NCI-H510A treated with DMSO at 0.1 percent for 48 hours (cell line): ENCODE measurements around the gene MTR.
"Not testable (repeated sequence)": the region's sequence is repeated elsewhere in the genome, so short reads cannot be mapped to it uniquely, and the experiment has no call there.

Experiments used
- DNase-seq: peaks from one replicate; lab custom pipeline; 2025; lab: John Stamatoyannopoulos, UW

The MTR gene

DNA sequence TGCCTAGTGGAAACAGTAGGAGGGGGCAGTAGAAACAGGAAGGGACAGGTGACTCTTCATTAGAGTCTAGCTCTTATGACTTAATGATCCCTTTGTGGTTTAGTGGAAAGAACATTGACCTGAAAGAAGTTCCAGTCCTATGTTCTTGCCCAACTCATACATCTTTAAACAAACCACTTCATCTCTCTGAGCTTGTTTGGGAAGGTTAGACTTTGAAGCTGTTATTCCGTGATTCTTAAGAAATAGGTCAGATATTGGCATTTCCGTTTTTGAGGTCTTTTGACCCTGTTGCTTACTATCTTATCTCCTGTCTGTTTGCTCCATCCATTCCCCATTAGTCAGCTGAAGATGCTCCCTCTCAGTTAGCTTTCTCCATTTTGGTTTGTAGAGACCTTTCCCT, 38.5 kb downstream of the MTR start:
- no peak for DNase-seq

- no peak for DNase-seq
Observed at GRCh38 chr1:236834876-236835275, 39.8 kb downstream of the MTR start.

- DNase-seq, result no peak
Observed at GRCh38 chr1:236835491-236835890, 40.4 kb downstream of the MTR start.

- no peak for DNase-seq
Observed at GRCh38 chr1:236836157-236836556, 41.1 kb downstream of the MTR start.

- no peak for DNase-seq
Observed at GRCh38 chr1:236837115-236837514, 42.0 kb downstream of the MTR start.

DNA sequence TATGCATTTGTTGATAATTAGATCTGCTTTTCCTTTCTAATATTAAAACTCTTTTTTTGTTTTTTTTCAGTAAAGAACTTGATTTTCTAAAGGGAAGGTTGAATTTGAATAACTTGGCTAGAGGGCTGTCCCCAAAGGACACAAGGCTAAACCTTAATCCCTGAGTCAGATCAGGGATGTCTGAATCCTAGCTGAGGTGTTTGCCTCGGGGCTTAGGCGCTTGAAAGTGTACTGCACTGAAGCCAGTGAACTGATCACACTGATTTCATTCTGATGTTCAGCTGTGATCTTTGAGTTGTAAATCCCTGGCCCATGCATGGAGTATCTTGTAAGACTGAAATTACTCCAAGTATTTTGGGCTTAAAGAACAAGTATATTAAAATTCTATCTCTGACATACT, 42.8 kb downstream of the MTR start:
- no peak for DNase-seq

DNA sequence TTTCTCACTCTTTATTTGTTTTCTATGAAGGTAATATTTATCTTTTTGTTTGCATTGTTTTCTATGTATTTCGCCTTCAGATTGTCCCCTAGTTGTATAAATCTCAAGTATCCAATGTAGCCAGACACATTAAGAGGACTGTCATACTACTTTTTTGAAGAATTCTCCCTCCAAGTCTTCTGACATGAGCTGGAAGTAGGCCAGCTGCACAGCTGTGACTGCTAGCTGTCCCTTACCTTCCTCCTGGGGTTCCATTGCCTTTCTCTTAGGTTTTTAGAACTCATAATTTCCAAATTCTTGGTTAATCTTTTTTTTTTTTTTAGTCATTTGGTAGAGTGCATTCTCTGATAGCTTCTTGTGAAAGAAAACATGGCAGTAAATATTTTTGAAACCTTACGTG, 46.2 kb downstream of the MTR start:
- no peak for DNase-seq

GRCh38 chr1:236844499-236845271, 49.6 kb downstream of the MTR start:
- no peak for DNase-seq

GRCh38 chr1:236845830-236846229, 50.7 kb downstream of the MTR start:
- no peak for DNase-seq

- DNase-seq, result no peak
Observed at GRCh38 chr1:236848274-236848923, 53.3 kb downstream of the MTR start.

DNA sequence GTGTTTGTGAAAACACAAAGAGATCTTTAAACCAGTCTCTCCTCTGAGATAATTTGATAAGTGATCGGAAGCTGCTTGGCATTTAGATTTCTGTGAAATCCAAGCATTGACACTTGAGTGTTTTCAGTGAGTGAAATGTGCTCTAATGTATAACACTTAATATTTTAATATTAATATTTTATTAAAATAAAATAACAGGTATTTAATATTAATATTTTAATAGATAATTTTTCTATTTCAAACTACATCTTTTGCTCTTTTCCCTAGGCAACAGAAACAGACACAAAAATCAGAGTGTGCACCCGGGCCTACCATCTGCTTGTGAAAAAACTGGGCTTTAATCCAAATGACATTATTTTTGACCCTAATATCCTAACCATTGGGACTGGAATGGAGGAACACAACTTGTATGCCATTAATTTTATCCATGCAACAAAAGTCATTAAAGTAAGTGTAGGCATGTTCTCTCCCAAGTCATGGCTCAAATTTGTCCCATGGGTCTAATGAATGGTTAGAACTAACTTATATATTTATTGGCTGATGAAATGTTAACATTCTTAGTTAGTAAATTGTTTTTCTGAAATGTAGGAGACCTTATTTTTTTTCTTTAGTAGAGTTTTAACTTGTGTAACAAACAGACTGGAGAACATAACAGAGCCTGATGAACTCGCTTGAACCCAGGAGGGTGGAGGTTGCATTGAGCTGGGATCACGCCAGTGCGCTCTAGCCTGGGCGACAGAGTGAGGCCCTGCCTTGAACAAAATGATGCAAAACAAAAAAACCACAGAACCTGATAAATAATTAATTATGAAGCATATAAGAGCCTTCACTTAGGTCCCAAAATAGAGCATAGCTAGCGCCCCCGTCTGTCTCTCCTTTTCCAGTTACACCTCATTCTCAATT, 55.2 kb downstream of the MTR start:
- DNase-seq, result no peak

DNA sequence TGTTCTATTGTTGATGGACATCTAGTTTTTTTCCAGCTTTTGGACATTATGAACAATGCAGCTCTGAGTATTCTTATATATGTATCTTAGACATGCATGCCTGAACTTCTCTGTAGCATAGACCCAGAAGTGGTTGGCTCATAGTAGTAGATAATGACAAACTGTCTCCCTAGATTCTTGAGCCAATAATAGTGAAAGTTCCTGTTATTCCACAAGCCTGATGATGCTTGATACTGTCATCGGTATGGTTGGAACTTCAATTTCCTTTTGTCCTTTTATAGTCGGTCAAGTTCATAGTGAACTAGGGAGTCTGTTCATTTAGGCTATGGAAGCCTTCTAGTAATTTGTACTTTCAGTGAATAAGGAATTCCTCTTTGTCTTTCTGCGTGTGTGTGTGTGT, 56.8 kb downstream of the MTR start:
- DNase-seq, result no peak

GRCh38 chr1:236853921-236854604, 59.0 kb downstream of the MTR start:
- DNase-seq, result no peak

- no peak for DNase-seq
Observed at GRCh38 chr1:236854605-236854983, 59.5 kb downstream of the MTR start.

DNA sequence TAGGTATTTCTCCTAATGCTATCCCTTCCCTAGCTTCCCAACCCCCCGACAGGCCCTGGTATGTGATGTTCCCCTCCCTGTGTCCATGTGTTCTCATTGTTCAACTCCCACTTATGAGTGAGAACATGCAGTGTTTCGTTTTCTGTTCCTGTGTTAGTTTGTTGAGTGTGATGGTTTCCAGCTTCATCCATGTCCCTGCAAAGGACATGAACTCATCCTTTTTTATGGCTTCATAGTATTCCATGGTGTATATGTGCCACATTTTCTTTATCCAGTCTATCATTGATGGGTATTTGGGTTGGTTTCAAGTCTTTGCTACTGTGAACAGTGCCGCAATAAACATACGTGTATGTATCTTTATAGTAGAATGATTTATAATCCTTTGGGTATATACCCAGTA, 61.6 kb downstream of the MTR start:
- not testable (repeated sequence) for DNase-seq

GRCh38 chr1:236858165-236858564, 63.1 kb downstream of the MTR start:
- DNase-seq, result no peak

DNA sequence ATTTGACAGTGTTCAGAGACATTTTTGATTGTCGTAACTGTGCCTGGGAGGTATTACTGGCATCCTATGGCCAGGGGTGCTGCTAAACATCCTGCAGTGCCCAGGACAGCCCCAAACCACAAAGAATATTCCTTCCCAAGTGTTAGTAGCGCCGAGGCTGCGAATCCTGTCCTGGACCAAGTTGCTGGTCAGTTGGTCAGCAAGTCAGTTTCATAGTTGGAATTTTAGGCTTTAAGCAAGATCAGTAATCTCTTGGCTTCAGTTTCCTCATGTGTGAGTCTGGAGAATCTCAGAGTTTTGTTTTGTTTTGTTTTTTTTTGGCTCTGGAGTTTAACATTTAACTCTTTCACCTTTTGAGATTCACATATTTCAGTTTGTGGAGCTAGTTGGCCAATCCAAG, 65.0 kb downstream of the MTR start:
- no peak for DNase-seq

GRCh38 chr1:236860674-236861073, 65.6 kb downstream of the MTR start:
- no peak for DNase-seq

- no peak for DNase-seq
Observed at GRCh38 chr1:236861560-236862218, 66.6 kb downstream of the MTR start.

DNA sequence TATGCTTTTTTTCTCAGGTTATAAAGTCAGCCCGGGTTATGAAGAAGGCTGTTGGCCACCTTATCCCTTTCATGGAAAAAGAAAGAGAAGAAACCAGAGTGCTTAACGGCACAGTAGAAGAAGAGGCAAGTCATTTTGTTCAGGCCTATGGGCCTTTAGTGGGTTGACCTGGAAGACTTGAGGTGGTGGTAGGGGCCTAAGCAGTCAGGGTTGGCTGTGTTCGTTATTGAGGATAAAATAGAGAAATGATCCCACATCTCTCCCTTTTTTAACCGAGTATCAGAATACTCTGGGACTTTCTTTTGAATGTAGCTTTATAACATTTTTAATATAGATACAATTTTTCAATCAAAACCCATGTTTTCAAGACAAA, 67.1 kb downstream of the MTR start:
- DNase-seq, result no peak

GRCh38 chr1:236862615-236863211, 67.6 kb downstream of the MTR start:
- DNase-seq, result no peak
